ENCODE data around the gene HMOX1.

DNA sequence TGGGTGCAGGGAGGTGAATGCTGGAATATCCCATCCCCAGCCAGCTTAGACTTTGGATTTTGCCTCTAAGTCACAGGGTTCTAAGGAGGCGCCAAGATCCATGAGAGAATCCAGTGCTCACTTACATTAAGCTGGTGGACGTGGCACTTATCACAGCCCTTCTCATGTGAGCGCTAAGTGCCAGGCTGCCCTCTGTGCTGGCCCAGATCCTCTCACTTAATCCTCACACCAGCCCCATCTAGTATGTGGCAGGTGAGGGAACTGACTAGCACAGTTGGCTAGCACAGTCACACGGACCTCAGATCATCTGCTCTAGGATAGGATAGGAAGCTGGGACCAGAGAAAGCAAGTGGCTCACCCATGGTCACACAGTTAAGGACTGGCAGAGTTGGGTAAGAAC lies 3.6 kb downstream of the HMOX1 start:
- TF ChIP-seq EZH2 (conservative IDR thresholded peaks at IDR 0.05; ENCODE audit: low read depth, low read length) (no peak), ESRRA (CRISPR knock-in tag; IDR thresholded peaks at IDR 0.05; ENCODE audit: low read depth) (no peak), ZNF446 (CRISPR knock-in tag; IDR thresholded peaks at IDR 0.05) (no peak), SNRNP70 (IDR thresholded peaks at IDR 0.05; ENCODE audit: low read depth, low read length) (no peak), POLR2A (IDR thresholded peaks at IDR 0.05; ENCODE audit: insufficient read depth in 1 of 2, low read depth in 2 of 2, low read length in 2 of 2) (no peak), ONECUT2 (CRISPR knock-in tag; IDR thresholded peaks at IDR 0.05) (no peak), CREB1 (IDR thresholded peaks at IDR 0.05) (no peak), CREB1 (CRISPR knock-in tag; IDR thresholded peaks at IDR 0.05) (no peak), FOXK2 (IDR thresholded peaks at IDR 0.05) (no peak)
- TF ChIP-seq, protein P1, sequence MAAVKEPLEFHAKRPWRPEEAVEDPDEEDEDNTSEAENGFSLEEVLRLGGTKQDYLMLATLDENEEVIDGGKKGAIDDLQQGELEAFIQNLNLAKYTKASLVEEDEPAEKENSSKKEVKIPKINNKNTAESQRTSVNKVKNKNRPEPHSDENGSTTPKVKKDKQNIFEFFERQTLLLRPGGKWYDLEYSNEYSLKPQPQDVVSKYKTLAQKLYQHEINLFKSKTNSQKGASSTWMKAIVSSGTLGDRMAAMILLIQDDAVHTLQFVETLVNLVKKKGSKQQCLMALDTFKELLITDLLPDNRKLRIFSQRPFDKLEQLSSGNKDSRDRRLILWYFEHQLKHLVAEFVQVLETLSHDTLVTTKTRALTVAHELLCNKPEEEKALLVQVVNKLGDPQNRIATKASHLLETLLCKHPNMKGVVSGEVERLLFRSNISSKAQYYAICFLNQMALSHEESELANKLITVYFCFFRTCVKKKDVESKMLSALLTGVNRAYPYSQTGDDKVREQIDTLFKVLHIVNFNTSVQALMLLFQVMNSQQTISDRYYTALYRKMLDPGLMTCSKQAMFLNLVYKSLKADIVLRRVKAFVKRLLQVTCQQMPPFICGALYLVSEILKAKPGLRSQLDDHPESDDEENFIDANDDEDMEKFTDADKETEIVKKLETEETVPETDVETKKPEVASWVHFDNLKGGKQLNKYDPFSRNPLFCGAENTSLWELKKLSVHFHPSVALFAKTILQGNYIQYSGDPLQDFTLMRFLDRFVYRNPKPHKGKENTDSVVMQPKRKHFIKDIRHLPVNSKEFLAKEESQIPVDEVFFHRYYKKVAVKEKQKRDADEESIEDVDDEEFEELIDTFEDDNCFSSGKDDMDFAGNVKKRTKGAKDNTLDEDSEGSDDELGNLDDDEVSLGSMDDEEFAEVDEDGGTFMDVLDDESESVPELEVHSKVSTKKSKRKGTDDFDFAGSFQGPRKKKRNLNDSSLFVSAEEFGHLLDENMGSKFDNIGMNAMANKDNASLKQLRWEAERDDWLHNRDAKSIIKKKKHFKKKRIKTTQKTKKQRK (IDR thresholded peaks at IDR 0.05; ENCODE audit: low read length) = no peak
- TF ChIP-seq, protein P2, sequence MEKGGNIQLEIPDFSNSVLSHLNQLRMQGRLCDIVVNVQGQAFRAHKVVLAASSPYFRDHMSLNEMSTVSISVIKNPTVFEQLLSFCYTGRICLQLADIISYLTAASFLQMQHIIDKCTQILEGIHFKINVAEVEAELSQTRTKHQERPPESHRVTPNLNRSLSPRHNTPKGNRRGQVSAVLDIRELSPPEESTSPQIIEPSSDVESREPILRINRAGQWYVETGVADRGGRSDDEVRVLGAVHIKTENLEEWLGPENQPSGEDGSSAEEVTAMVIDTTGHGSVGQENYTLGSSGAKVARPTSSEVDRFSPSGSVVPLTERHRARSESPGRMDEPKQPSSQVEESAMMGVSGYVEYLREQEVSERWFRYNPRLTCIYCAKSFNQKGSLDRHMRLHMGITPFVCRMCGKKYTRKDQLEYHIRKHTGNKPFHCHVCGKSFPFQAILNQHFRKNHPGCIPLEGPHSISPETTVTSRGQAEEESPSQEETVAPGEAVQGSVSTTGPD (CRISPR knock-in tag; IDR thresholded peaks at IDR 0.05) = no peak
- TF ChIP-seq, protein P3, sequence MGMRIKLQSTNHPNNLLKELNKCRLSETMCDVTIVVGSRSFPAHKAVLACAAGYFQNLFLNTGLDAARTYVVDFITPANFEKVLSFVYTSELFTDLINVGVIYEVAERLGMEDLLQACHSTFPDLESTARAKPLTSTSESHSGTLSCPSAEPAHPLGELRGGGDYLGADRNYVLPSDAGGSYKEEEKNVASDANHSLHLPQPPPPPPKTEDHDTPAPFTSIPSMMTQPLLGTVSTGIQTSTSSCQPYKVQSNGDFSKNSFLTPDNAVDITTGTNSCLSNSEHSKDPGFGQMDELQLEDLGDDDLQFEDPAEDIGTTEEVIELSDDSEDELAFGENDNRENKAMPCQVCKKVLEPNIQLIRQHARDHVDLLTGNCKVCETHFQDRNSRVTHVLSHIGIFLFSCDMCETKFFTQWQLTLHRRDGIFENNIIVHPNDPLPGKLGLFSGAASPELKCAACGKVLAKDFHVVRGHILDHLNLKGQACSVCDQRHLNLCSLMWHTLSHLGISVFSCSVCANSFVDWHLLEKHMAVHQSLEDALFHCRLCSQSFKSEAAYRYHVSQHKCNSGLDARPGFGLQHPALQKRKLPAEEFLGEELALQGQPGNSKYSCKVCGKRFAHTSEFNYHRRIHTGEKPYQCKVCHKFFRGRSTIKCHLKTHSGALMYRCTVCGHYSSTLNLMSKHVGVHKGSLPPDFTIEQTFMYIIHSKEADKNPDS (CRISPR knock-in tag; IDR thresholded peaks at IDR 0.05) = no peak
